H1 (cell line): ENCODE measurements around the gene SYT17.
A peak's percentile ranks its signal among the peaks of the same experiment; 100 is the strongest.

ENCODE experiments used
- BRCA1 ChIP-seq: IDR thresholded peaks from 2 replicates; pipeline ENCODE4 v1.6.1; 2012; ENCODE audit warnings: low read depth, low read length, improper control_type of control experiment
- CBX5 ChIP-seq: fragments of 300-800, 300-1000 bp; sonication (generic); IDR thresholded peaks from 2 replicates; pipeline ENCODE4 v1.7.1; 2016; ENCODE audit warnings: antibody characterized with exemption, low read length, low read depth
- EP300 ChIP-seq, 2 experiments: IDR thresholded peaks; 1 replicate in 1 of 2; 2 replicates in 1 of 2; pipeline ENCODE4 v1.6.1; 2011 to 2012; ENCODE audit warnings: low read depth in 2 of 2, low read length in 2 of 2, mild to moderate bottlenecking in 2 of 2, borderline replicate concordance in 1 of 2, inconsistent platforms in 1 of 2, moderate library complexity in 1 of 2
- EZH2 ChIP-seq: fragments of 200-600 bp; sonication (generic); IDR thresholded peaks from 2 replicates; pipeline ENCODE4 v1.7.1; 2012; ENCODE audit warnings: low read depth, mild to moderate bottlenecking, moderate library complexity, low read length, inconsistent platforms; ENCODE audit not compliant: severe bottlenecking
- MAX ChIP-seq: IDR thresholded peaks from 2 replicates; pipeline ENCODE4 v1.6.1; 2012; ENCODE audit warnings: inconsistent platforms
- YY1 ChIP-seq: IDR thresholded peaks from 2 replicates; pipeline ENCODE4 v1.6.1; 2011; ENCODE audit warnings: low read depth, mild to moderate bottlenecking, low read length

GRCh38 chr16:19291475-19291874 is 123.4 kb downstream of the SYT17 start:
- TF ChIP-seq EP300 (IDR thresholded peaks at IDR 0.05; ENCODE audit: borderline replicate concordance in 1 of 2, low read depth in 2 of 2, low read length in 2 of 2) (peak in 1 of 2 experiments; percentile 39; a peak in 1 of 3 replicates), CBX5 (no peak), EZH2 (no peak), BRCA1 (no peak), YY1 (no peak), MAX (no peak)
